ENCODE data around the gene IGF2R.

IGF2R gene

DNA sequence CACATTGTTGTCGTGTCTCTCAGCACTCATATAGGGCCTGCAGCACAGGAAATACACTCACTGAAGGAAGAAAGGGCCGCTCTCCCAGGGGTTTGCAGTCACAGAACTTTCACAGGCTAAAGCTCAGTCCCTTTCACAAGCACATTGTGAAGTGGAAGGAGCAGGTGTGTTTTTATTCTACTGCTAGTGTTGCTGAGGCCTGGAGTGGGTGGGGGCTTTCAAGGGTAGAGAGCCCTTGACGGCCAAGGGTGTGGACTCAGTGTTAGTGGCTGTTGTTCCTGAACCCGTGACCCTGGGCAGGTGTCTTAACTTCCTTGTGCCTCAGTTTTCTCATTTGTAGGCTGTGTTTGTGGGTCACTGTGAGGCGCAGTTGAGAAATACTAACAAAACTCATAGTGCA lies 86.5 kb downstream of the IGF2R start:
- no peak for DNase-seq

DNA sequence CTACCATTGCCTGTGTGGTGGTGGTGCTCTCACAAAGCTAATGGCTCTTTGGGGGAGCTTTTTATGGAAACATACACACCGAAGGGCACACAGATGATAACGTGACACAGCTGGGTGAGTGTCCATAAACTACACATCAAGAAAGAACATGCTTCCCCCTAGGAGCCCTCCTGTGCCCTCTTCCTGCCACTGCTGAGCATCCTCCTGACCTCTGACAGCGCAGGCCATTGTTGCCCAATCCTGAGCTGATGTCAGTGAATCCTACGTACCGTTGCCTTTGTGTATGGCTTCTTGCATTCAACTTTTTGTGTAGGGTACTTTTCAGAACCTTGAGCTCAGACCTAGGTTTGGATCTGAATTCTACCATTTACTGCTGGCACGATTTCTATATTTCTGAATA lies 86.9 kb downstream of the IGF2R start:
- no peak for DNase-seq

DNA sequence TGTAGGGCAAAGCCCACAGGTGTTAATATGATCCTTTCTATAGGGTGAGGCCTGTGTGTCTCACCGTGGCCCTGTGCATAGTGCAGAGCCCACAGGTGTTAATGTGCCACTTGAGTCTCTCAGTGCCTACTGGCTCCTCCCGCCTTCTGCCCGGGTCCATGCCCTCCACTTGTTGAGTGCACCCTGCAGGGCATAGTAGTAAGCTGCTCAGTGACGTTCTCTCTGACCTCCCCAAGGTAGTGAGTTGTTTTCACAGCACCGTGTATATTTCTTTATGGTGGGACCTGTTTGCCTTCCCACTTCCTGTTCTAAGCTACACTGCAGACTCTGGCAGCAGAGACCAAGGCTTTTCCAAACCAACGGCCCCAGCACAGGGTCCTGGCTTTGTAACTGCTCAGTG lies 88.2 kb downstream of the IGF2R start:
- DNase-seq, result no peak

DNA sequence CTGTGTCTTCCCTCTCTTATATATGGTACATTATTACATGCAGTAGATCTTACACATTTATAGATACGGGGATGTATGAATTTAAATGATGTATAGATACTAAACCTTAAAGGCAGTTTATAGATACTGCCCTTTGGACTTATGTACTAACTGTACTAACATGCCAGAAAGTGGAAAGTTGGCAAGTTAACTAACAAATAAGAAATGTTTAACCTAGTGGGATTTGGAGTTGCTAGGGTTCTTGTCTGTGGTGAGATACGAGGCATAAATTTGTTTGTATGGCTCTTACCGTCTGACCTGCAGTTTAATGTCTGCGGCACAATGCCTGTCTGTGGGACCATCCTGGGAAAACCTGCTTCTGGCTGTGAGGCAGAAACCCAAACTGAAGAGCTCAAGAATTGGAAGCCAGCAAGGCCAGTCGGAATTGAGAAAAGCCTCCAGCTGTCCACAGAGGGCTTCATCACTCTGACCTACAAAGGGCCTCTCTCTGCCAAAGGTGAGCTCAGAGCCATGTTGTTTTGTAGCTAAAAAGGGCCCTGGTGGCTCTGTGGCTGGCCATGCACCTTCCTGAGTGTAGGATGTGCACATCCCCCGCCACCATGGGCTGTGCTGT lies 89.8 kb downstream of the IGF2R start:
- DNase-seq, result no peak

DNA sequence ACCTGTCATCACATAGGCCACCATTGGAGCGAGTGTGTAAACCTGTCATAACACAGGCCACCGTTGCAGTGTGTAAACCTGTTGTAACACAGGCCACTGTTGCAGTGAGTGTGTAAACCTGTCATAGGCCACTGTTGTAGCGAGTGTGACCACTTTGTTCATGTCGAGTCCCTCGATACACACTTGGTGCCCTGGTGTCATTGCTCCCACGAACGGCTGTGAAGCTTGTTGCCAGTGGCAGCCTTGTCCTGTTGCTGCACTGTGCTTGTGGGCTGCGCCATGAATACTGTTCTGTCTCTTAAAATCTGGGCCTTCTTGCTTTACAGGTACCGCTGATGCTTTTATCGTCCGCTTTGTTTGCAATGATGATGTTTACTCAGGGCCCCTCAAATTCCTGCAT lies 91.3 kb downstream of the IGF2R start:
- no peak for DNase-seq

DNA sequence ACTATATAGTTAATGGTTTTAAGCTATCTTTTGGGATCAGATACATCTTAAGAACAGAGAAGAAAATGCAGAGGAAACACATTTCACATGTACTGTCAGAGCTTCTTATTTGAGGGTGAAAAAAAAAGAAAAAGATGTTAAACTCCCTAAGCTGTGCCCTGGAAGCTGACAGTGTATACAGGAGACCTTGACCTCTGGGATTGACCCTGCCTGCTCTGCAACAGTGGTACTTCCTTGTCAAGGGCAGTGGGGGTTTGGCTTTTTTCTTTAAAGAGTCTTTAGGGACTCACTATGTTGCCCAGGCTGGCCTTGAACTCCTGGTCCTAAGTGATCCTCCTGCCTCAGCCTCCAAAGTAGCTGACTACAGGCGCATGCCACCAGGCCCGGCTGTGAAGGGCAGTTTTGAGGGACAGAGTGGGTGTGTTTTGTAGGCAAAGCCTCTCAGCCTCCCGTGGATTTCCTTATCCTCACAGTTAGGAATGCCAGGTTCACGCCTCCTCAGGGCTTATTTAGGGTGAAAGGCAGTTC lies 92.1 kb downstream of the IGF2R start:
- DNase-seq, result no peak

DNA sequence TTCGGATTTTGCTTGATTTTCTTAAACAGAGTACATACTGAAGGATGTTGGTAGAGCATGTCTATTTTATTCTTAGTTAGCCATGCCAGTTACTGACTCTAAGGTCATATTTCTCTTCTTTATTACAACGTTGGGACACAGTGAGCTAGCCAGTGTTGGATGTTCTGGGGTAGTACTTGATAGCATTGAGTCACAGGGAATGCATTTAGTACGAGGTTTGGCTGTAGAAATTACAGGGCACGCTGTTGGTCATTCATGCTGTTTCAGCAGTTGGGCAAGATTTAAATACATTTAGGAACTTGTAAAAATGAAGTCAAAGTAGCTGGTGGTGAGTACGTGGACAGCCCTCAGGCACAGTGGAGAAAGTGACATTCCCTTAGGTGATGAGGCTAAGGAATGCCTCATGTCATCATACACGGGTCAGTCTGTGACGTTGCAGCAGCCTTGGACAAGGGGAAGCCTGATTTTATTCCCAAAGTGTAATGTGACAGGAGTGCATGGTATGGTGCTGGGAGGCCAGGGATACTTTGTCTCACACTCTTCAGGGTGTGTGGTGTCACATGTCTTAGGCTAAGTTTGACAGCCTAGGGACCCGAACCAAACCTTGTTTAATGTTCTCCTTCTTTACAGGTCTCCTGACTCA lies 95.0 kb downstream of the IGF2R start:
- DNase-seq, result no peak

DNA sequence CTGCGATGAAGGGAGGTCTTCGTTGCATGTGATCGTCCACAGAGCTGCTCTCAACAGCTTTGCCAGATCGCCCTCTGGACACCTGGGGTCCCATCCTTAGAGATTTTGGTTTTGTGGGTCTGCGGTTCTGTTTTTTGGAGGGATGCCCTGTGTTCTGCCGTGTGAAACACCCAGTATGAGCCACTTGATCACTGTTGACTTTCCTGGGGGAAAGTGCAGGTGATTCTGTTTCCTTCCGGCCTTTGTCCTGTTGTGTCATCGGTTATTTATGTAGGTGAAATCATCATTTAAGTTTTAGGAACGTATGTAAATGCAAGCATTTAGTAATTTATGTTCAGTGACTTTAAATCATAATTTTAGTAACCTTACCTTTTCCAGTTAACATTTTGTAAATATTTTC lies 96.3 kb downstream of the IGF2R start:
- DNase-seq, result no peak

DNA sequence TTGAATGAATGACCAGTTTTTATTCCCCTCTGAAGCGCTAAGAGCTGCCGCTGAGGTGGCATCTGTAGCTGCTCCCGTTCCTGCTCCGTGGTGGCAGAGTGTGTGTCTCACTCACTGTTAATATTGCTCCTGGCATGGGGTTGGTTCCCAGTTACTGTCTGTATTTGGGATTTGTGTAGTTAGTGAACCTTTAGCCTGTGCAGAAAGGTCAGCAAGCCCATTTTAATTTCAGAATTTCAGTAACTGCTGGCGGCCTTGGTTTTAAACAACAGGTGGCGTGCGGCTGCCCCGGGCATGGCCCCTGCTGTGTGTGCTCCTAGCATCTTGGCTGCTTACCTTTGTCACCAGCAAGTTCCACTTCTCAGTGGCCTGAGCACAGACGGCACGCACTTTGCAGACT lies 98.7 kb downstream of the IGF2R start:
- no peak for DNase-seq

DNA sequence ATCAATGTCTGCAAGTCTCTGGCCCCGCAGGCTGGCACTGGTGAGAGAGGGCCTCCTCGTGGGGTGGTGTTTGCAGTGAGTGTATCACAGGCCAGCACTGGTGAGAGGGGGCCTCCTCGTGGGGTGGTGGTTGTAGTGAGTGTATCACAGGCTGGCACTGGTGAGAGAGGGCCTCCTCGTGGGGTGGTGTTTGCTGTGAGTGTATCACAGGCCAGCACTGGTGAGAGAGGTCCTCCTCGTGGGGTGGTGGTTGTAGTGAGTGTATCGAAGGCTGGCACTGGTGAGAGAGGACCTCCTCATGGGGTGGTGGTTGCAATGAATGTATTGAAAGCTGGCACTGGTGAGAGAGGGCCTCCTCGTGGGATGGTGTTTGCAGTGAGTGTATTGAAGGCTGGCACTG lies 99.5 kb downstream of the IGF2R start:
- DNase-seq, result no peak

DNA sequence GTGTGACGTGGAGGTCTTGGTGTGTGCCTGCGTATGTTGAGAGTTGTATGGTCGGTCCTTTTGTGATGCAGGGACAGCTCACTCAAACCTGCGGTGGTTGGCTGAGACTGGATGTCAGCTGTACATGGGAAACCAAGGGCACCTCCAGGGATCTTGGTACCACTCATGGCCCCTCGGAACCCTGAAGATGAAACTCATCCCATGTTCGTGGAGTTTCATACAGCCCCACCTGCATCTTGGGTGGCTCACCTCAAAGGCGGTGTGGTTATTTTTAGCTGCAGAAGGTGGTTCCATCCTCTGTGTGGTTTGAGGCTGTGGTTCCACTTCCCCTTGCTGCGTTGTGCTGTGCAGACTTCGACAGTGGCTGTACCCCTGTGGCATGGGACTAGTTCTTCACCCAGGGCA lies 100.2 kb downstream of the IGF2R start:
- no peak for DNase-seq

DNA sequence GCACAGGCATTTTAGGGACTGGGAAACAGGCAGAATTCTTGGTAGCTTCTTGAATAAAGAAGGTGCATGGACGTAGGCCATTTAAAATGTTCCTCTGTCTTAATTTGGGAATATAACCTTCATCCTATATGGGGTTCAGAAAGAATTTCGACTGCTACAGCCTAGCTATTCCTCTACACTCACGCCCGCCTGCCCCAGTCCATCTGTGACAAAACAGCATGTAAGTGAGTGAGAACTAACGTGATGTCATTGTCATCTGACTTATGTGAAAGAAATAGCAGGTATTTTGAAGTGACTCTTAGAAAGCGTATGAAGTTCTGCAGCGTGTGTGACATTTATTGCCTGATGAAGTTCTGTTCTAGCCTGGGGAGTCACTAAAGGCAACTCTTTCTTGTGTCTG lies 100.6 kb downstream of the IGF2R start:
- DNase-seq, result no peak

DNA sequence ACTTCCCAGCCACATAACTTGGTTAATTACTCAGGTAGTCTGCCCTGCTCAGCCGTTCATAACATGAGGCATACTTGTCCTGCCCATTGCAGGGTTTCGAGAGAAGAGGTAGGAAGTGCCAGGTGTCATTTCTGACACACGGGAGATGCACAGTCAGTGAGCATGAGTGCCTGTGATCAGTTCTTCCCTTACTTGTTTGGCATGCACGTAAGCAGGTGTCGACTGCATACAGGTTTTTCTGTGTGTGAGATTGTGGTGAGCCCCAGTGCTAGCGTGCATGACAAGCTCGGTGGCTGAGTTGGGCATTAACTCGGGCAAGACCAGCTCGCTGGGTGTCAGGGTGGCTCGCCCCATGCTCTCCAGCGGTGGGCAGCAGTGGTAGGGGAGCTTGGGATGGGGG lies 101.5 kb downstream of the IGF2R start:
- no peak for DNase-seq

DNA sequence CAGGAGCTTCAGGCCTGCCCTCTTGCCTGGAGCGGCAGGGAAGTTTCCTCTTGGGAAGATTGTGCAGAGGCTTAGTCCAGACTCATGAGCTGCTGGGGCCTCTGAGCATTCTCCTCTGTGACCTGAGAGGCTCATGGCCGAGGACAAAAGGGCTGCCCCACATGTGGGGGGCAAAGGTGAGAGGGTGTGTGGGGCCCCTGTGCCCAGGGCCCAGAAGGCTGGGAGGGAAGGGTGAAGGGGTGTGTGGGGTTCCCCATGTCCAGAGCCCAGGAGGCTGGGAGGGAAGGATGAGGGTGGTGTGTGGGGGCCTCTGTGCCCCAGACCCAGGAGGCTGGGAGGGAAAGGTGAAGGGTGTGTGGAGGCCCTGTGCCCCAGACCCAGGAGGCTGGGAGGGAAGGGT lies 101.9 kb downstream of the IGF2R start:
- no peak for DNase-seq

DNA sequence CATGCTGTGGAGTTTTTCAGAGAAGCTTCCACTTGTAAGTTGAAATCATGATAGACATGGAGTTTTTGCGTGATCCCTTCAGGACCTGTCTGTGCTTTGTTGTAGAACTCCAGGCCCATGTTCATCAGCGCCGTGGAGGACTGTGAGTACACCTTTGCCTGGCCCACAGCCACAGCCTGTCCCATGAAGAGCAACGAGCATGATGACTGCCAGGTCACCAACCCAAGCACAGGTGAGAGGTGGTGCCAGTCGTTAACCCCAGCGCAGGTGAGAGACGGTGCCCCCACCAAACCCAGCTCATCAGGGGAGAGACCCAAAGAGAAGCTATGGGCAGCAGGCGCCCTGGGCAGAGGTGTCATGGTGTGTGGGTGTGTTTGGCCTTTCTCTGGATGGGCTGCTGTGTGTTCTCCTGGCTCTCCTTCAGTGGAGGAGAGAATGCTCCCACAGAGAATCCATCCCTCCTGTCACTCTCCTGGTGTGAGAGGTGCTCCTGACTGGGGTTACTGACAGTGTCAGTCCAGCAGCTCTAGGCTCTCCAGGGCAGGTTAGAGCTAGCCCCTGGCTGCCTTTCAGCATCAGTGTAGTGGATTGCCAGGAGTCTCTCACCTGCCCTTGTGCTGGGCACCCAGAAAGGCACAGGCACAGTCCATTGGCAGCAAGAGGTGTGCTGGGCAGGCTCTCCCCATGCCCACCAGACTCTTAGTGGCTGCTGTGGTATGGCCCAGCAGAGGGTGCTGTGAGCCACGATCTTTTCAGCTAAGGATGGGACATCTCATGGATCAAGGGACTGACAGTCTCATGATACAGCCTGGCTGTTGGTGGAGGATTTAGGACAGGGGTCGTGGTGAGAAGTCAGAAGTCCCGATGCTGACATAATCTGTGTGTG lies 103.2 kb downstream of the IGF2R start:
- DNase-seq, result no peak

DNA sequence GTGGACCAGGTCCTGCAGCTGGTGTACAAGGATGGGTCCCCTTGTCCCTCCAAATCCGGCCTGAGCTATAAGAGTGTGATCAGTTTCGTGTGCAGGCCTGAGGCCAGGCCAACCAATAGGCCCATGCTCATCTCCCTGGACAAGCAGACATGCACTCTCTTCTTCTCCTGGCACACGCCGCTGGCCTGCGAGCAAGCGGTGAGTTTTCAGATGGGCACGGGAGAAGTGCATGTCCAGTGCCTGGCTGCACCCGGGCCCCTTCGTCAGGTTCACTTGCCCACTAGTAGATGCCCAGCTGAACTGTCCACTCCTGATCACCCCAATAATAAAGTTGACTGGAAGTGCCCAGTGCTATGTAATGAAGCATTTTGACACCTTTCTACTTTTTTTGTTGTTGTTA lies 104.4 kb downstream of the IGF2R start:
- no peak for DNase-seq

DNA sequence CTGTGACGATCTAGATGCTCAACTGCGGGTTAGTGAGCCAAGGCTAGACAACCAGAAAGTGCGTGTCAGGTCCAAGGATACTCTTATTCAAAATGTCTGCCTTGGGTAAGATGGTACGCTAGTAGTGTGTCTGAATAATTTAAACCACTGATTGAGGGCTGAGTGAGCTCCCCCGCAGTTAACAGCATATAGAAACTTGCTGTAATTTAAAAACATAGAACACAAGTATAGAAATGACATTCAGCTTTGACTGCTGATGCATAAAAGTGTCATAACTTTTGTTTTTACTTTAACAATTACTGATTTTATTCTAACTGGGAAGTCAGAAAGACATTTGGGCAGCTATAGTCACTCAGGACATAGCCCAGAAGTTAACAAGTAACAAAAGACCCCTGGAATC lies 107.1 kb downstream of the IGF2R start:
- no peak for DNase-seq

DNA sequence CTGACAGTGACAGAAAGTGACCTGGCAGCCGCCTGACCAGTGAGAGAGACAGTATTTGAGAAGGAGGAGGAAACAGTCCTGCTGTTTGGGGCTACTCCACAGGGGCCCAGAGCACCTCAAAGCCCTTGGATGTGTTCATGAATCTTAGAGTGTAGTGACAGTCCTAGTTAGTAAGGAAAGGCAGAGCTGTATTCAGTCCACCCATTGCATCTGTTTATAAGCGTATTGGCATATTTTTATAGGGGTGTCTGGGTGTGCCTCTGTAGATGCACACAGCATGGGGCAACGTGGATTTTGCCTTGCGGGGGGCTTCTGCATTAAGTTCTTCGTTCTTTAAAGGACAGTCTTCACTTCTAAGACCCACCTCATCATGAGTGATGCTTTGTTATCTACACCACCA lies 108.1 kb downstream of the IGF2R start:
- no peak for DNase-seq

DNA sequence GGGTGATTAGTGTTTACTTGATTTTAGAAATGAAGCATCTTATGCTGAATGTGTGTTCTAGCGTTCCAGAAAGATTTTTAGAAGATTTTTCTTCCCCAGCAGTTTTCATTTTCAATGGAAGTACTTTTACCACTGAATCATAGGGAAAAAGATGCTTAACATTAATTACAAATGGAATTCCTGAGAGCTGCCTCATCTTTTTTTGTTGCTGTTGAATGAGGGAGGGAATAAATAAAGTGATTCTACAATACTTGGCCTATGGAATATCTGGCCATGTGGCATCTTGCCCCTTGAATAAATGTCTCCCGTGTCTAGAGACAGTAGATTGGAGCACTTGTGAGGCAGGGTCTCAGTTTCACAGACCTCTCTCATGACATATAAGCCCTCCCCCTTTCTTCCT lies 108.6 kb downstream of the IGF2R start:
- no peak for DNase-seq

DNA sequence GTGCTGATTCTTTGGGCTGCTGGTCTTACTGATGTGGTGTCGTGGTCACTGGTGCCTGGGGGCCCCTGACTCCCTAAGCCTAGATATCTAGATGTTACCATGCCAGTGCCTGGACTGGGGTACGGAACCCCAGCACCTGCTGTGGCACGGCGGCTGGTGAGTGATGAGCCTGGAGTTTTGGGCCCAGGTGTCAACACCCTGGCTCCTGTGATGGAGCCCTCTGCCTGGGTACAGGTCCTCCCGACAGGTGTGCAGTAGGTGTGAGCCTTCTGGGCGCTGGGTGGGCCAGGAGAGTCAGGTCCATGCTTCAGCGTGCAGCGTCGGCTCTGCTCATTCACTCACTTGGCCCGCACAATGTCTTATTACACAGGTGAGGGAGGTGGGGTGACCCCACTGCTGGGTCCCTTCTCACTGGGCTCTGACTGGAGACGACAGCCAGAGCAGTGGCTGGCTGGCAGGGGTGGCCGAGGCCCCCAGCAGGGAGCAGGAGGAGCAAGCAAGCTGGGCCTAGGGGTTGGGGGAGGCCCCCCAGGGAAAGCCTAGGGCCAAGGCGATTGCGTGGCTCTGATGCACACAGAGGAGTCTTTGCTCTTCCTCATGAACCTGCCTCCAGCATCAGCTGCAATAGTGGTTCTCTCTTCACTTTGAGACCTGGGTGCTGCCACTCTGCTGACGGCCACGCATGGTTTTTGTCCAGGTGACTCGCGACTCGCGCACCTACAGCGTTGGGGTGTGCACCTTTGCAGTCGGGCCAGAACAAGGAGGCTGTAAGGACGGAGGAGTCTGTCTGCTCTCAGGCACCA lies 110.2 kb downstream of the IGF2R start:
- DNase-seq, result no peak

DNA sequence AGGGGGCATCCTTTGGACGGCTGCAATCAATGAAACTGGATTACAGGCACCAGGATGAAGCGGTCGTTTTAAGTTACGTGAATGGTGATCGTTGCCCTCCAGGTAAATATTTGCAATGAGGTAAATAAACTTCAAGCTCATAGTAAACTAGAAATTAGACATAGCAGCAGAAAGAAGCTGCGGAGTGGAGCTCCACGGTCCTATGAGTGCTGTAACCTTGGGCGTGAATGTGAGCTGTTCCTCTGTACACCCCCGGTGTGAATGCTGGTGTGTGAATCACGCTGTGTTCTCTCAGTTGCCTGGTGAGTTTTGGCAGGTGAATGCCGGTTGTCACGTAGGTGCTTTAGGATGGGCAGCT lies 110.8 kb downstream of the IGF2R start:
- no peak for DNase-seq

DNA sequence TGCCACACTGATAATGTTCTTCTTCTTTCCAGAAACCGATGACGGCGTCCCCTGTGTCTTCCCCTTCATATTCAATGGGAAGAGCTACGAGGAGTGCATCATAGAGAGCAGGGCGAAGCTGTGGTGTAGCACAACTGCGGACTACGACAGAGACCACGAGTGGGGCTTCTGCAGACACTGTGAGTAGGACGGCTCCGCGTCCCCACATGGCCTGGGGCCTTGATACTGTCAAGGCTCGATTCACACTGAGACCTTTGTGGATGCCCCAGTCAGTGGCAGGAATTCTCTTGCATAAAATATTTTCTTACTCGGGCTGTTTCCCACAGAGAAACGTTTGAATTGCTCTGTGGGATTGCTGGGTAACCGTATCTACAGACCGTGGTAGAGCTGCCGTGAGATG lies 111.2 kb downstream of the IGF2R start:
- DNase-seq, result no peak

DNA sequence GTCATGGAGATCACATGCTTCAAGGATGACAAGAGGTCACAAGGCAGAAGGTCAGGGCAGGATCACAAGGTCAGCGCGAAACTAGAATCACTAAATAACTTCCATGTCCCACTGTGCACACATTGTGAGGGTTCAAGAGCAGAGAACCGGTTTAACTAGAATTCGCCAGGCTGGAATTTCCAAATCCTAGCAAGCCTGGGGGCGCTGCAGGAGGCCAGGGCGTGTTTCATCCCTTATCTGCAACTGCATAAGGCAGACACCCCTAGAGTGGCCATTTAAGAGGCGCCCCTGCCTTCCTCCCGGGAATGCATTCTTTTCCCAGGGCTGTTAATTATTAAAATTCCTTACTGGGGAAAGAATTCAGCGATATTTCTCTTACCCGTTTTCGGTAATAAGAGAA lies 112.5 kb downstream of the IGF2R start:
- DNase-seq, result no peak

Measured in activated CD8-positive, alpha-beta memory T cell treated with anti-CD3 and anti-CD28 coated beads, Interleukin-2, amount 50 U/mL, for 4 hours (primary cell).